GM18508 (cell line): ENCODE data around the gene CASKIN1.

ENCODE experiments used
- ATAC-seq: cut with Tn5 transposase; IDR thresholded peaks from one replicate; pipeline ENCODE4 v1.9.1; 2021; ENCODE audit warnings: moderate number of reproducible peaks; ENCODE audit not compliant: insufficient read depth, unreplicated experiment

CASKIN1 gene

DNA sequence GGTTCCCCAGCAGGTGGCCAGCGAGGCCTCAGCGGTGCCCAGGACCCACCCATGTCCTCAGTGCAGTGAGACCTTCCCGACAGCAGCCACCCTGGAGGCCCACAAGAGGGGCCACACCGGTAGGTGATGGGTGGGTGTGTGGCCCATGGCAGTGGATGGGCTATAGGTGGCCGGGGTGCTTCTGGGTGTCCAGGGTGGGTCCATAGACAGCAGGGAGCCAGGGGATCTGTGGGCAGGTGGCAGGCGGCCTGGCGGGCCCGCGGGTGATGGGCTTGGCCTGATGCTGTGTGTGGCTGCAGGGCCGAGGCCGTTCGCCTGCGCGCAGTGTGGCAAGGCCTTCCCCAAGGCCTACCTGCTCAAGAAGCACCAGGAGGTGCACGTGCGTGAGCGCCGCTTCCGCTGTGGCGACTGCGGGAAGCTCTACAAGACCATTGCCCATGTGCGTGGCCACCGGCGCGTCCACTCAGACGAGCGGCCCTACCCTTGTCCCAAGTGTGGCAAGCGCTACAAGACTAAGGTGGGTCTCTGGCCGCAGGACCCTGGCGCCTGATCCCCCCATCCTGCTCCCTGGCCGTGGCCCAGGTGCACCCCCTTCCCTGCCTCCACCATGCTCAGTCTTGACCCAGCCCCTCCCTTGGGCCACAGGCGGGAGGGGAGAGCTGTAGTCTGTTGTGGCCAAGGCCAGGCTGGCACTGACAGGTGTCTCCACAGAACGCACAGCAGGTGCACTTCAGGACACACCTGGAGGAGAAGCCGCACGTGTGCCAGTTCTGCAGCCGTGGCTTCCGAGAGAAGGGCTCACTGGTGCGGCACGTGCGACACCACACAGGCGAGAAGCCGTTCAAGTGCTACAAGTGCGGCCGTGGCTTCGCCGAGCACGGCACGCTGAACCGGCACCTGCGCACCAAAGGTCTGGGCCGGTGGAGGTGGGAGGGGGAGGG lies 37.7 kb upstream of the CASKIN1 start:
- no peak for ATAC-seq

DNA sequence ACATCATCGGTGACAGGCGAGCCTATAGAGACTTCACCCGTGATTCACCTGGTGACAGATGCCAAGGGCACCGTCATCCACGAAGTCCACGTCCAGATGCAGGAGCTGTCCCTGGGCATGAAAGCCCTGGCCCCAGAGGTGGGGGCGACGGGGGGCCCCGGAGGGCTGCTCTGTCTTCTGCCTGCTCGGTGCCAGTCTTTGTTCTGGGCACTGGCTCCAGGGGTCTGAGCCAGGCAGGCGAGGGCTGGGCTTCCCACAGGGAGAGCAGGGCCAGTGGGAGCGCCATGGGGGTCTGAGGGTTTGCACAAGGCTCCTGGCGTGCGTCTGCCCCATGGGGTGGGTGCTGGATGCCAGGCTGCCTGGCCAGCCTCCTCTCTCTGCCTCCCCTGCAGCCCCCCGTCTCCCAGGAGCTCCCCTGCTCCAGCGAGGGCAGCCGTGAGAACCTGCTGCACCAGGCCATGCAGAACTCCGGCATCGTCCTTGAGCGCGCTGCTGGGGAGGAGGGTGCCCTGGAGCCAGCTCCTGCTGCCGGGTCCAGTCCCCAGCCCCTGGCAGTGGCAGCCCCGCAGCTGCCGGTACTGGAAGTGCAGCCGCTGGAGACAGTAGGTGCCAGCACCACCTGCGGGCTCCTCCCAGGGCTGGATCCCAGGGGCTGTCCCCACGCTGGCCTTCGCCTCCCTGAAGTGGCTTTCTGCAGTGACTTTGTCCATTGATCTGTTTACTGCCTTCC lies 36.8 kb upstream of the CASKIN1 start:
- ATAC-seq = no peak

DNA sequence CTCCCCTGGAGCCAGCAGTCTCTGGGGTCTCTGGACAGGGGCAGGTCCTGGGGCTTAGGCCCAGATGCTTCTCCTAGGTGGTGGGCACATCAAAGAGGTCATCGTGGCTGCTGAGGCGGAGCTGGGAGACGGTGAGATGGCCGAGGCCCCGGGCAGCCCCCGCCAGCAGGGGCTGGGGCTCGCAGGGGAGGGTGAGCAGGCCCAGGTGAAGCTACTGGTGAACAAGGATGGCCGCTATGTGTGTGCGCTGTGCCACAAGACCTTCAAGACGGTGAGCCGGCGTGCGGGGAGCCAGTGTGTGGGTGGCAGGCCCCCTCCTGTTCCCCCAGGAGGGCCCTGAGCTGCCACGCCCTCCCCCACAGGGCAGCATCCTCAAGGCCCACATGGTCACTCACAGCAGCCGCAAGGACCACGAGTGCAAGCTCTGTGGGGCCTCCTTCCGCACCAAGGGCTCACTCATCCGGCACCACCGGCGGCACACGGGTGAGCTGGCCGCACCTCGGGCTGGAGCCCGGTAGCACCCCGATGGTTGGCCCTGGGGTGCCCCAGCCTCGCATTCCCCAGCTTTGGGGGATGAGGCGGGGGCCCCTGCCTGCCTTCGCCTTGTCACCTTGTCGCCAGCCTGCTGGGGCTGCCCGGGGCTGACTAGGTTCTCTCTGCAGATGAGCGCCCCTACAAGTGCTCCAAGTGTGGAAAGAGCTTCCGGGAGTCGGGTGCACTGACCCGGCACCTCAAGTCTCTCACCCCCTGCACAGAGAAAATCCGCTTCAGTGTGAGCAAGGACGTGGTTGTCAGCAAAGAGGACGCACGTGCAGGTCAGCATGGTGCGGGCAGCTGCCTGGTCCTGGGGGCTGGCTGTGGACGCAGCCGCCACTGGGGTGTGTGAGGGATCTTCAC lies 35.9 kb upstream of the CASKIN1 start:
- ATAC-seq = no peak

DNA sequence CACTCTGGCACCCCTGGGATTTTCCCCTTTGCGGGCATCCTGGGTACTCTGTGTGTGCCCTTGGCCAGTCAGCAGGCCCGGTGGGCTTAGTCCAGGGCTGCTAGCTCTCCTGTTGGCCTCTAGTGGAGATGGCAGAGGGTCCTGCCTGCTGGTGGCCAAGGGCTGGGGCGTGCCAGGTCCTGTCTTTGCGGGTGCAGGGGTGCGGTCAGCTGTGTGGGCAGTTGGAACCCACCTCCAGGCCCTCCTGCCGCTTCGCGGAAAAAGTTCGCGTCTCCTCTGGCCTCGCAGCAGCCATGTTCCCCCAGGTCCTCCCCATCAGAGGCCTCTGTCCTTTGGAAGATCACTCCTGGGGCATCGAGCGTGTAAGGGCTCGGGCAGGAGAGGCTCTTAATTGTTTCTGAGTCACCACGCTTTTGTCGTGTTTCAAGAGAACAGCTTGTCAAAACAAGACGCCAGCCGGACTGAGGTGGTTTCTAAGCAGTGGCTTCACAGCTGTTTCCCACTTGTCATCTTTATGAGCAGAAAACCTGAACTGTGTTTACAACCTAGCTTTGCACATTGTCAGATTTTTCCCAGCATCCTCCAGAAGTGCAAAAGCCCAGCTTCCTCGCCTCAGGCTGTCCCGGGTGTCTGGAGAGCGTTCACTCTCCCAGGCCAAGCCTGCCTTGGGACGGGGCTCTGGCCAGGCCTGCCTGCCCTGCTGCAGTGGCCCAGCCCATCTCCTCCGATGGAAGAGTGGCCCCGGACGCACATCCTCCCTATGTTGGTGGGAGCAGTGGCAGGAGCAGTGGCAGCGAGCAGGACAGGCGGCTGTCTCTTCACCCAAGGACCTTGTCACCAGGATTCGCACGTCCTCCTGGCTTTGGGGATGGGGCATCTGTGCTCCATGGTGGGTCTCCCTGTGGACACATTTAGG lies 34.9 kb upstream of the CASKIN1 start:
- ATAC-seq = no peak

DNA sequence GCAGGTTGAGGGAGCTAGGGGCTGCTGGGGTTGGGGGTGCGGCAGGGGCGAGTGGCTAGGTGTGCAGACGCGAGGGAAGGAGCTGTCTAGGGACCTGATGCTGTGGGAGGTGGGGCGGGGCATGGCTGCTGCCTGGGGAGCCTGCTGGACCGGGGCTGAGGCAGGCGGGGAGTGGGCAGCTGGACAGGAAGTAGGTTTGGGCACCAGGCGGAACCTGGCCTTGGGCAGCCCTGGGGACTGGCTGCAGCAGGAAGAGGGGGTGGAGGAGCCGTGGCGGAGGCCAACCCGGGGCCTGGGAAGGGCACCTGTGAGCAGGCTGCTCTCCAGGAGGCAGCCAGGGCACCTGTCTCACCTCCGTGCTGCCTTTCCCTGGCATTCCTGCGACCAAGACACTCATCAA lies 34.0 kb upstream of the CASKIN1 start:
- ATAC-seq = no peak

DNA sequence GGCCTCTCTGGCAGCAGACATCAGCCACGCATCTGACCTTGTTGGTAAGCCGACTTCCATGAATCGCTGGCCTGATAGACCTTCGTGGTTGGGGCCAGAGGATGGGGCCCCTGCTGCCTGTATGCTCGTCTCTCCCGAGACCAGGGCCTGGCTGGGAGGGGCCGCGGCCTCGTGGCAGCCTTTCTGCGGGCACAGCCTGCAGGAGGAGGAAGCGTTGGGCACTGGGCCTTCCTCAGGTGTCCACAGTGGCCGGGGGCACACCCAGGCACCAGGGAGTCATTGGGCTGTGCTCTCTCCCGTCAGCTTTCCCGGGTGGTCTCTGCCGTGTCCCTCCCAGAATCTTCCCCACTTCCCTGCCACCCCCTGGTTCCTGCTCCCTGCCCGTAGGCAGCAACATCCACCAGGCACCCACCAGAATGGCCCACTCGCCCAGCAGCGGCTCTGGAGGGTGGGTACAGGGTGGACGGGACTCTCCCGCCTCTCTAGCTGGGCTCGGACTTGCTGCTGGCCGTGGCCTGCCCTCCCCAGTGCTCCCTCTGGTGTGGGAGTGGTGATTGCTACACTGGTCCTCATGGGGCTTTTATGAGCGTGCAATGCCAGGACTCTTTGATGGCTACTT lies 33.3 kb upstream of the CASKIN1 start:
- ATAC-seq = no peak

DNA sequence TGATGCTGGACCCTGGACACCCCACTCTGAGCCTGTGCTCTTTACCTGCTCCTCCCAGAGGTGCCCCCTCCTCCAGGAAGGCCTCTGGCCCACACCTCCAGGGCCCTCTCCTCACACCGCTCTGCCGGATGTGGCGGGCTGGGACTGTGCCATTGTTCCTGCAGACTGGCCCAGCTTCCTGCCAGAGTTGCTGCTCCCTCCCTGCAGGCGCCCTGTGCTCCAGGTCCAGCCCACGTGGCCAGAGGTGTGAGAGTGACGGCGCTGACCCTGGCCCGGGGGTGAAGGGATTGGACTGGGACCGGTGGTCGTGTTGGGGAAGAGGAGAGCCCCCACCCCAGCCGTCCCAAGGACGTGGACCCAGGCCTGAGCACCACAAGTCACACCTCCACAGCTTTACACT lies 32.7 kb upstream of the CASKIN1 start:
- ATAC-seq = no peak

DNA sequence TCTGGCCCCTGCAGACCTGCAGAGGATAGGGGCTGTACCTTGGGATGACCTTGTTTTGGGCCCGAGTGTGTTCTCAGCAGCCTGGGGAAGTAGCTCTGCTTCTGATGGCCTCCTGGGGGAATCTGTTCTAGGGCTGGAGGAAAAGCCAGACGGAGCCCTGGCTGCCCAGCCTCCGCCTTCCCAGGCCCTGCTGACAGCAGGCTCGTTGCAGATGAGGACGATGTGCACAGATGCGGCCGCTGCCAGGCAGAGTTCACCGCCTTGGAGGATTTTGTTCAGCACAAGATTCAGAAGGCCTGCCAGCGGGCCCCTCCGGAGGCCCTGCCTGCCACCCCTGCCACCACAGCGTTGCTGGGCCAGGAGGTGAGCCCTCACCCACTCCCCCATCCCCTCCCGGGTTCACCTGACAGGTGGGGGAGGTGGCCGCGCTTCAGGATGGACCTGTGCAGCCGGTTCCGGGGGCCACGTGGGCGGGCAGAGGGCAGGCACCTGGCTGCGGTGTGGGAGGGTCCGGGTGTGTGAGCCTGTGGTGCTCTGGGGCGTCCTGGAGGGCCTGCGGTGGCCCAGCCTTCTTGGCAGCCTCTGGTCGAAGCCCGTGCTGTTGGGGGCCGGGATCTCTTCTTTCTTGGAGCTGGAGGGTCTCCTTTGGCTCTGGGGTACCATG lies 31.9 kb upstream of the CASKIN1 start:
- ATAC-seq = no peak

DNA sequence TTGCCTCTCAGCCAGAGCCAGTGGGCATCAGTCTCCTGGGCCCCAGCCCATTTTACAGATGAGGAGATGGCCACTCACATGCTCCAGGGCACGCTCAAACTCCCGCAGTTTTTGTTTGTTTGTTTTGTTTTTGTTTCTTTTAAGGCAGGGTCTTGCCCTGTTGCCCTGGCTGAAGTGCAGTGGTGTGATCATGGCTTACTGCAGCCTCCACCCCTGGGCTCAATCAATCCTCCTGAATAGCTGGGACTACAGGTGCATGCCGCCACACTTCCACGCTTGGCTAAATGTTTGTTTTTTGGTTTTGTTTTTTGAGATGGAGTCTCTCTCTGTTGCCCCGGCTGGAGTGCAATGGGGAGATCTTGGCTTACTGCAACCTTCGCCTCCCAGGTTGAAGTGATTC lies 30.5 kb upstream of the CASKIN1 start:
- ATAC-seq = no peak

DNA sequence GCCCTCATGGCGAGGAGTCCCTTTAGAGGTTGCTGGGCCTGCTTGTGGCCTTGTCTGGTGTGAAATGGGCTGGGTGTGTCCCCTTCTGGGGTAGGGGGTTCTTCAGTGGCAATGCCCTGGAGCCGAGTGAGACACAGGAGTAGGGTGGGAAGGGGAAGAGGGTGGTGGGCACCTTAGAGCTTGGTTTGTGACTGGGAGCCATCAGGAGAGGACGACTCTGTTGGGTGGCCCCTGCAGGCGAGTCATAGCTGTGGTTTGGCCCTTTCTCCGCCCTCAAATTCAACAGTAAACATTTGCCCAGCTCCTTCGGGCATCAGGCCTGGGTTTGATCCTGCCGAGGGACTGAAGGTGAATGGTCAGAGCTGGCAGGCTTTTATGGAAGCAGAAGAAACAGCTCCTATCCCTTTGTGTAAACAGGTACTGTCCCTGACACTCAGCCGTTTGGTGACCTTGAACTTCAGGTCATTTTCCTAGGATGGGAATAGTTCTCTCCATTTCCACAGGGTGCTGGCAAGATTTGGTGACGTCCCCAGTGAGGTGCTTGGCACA lies 29.9 kb upstream of the CASKIN1 start:
- no peak for ATAC-seq

DNA sequence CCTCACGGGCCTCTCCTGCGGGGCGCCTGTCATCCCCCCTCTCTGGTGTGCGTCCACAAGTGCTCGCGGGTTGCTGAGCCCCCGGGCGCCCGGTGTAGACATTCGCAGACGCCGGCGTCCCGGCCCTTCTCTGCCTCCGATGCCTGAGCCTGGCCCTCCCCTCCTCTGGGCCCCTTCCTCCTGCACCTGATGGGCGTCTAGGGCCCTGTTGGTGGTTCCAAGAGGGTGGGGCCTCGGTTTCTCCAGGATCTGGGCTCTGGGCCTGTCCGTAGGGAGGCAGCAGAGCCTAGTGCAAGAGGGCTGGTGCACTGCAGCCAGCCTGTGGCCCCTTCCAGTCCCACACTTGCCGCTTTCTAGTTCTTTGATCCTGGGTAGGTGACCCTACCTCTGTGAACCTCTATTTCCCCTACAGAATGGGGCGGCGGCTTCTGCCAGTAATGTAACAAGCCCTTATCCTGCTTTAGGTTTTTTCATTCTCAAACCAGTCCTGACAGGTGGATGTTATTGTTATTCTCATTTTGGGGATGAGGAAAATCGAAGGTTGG lies 27.6 kb upstream of the CASKIN1 start:
- ATAC-seq = no peak

DNA sequence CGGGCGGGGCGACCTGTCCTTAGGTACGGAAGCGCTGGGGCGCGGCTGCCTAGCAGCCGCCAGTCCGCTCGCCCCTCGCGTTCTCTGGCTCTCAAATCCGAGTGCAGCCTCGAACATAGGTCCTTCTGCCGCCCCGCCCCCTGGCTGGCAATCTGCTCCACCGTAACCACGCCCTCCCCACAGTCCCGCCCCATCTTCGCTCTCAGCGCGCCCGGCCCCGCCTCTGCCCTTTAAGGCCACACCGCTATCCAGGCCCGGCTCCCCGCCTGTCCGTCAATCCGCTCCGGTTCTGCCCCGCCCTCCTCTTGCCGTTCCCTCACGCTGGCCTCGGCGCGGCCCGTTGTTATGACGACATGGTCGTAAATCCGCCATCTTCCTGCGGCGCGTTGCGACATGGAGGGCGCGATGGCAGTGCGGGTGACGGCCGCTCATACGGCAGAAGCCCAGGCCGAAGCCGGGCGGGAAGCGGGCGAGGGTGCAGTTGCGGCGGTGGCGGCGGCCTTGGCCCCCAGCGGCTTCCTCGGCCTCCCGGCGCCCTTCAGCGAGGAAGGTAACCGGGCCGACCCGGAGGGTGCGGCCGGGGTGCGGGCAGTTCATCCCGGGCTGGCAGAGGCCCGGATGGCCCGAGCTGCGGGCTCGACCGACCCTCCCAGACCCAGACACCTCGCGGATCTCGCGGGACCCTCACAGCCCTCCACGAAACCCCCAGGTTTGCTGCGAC lies 27.0 kb upstream of the CASKIN1 start, which contains the start of gene E4F1:
Gene E4F1, plus strand, starts transcription at position 371 of the 721 bp plus-strand sequence. Its CDS starts 23 bp downstream, at position 394.
- peak; percentile 65 for ATAC-seq

DNA sequence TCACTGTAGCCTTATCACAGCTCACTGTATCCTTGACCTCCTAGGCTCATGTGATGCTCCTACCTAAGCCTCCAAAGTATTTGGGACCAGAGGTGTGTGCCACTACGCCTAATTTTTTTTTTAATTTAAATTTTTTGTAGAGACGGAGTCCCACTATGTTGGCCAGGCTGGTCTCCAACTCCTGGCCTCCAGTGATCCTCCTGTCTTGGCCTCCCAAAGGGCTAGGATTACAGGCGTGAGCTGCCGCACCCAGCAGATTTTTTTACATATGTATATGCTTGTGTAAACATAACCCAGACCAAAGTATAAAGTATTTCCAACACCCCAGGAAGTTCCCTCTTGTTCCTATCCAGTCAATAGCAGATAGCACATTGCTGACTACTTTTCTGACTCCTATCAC lies 19.9 kb upstream of the CASKIN1 start:
- no peak for ATAC-seq

DNA sequence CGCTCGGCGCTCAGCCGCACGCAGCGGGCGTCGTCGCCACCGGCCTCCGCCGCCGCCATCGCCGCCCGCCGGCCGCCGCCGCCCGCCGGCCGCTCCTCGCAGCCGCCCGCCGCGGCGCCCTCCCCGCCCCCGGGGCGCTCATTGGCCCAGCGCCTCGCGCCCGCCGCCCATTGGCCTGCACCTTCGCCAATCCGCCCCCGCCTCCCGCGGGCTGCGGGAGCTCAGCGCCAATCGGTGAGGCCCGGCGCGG lies 18.2 kb upstream of the CASKIN1 start, which contains the start of gene PGP:
Gene PGP, minus strand, starts transcription at position 122 of the 250 bp plus-strand sequence. Its CDS starts 63 bp downstream, at position 59.
- ATAC-seq = no peak

DNA sequence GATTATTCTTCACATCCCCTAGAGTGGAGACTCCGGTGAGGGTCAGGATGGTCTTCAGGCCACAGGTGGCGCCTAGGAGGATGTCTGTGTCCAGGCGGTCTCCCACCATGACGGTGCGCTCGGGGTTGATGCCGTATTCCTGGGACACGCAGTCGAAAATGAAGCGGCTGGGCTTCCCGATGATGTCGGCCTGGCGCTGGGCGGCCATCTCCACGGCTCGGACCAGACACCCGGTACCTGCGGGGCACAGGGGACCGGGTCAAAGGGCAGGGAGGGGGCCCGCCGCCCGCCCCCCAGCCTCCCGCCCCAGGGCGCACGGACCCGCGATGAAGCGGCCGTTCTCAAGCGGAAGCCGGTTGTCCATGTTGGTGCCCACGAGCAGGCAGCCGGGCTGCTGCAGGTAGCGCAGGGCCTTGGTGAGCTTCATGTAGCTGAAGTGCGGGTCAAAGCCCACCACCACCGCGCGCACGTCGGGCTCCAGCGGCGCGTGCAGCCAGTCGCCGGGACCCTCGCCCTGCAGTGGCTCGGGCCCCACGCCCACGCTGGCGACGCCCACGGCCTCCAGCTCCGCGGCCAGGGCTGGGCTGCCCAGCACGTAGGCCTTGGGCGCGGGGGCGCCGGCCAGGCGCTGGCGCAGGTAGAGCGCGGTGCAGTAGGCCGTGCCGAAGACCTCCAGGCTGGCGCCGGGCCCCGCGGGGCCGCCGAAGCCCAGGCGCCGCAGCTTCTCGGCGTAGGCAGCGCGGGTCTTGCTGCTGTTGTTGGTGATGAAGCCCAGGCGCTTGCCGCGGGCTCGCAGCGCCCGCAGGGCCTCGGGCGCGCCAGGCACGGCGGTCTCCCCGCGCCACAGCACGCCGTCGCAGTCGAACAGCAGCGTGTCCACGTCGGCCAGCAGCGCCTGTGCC lies 17.7 kb upstream of the CASKIN1 start:
- no peak for ATAC-seq
